Mammary epithelial cell (primary cell): ENCODE results near the gene EGR4.

Source experiments
- EZH2 ChIP-seq: IDR thresholded peaks from 2 replicates; pipeline ENCODE4 v1.6.1; 2012; ENCODE audit warnings: low read length, inconsistent platforms, borderline replicate concordance
- TF ChIP-seq, protein P1 (sequence below), 2 donors: IDR thresholded peaks in 1 of 2; conservative IDR thresholded peaks in 1 of 2; 2 replicates each; pipeline ENCODE4 v1.5.1; 2011 to 2012; ENCODE audit warnings: inconsistent platforms in 2 of 2, low read length in 2 of 2, mild to moderate bottlenecking in 2 of 2, control low read depth in 1 of 2, low read depth in 1 of 2; ENCODE audit not compliant: insufficient read depth in 1 of 2; ENCODE audit errors: extremely low read depth in 1 of 2

DNA sequence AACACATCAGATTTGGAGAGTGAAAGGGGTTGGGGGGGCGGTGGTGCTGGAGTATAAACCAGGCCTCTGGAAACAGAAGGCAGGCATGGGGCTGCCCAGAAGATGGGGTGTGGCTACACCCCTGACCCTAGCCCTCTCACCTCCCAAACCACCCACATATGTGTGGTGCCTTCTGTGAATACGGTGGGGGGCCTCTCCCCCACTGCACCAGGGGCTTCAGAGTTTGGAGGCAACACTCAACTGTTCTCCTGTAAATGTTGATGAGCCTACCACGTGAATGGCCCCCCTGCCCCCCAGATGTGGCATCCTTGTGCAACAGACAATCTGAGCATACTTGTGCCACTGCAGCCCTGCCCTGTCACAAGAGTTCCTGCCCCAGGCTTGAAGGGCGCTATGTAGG lies 28.6 kb downstream of the EGR4 start:
- TF ChIP-seq, protein P1, sequence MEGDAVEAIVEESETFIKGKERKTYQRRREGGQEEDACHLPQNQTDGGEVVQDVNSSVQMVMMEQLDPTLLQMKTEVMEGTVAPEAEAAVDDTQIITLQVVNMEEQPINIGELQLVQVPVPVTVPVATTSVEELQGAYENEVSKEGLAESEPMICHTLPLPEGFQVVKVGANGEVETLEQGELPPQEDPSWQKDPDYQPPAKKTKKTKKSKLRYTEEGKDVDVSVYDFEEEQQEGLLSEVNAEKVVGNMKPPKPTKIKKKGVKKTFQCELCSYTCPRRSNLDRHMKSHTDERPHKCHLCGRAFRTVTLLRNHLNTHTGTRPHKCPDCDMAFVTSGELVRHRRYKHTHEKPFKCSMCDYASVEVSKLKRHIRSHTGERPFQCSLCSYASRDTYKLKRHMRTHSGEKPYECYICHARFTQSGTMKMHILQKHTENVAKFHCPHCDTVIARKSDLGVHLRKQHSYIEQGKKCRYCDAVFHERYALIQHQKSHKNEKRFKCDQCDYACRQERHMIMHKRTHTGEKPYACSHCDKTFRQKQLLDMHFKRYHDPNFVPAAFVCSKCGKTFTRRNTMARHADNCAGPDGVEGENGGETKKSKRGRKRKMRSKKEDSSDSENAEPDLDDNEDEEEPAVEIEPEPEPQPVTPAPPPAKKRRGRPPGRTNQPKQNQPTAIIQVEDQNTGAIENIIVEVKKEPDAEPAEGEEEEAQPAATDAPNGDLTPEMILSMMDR (conservative IDR thresholded peaks at IDR 0.05 in 1 of 2, IDR thresholded peaks at IDR 0.05 in 1 of 2; ENCODE audit: extremely low read depth in 1 of 2, insufficient read depth in 1 of 2, low read depth in 1 of 2, low read length in 2 of 2) = no peak
- TF ChIP-seq EZH2 = no peak
